ENCODE measurements around the gene ZSCAN10.

DNA sequence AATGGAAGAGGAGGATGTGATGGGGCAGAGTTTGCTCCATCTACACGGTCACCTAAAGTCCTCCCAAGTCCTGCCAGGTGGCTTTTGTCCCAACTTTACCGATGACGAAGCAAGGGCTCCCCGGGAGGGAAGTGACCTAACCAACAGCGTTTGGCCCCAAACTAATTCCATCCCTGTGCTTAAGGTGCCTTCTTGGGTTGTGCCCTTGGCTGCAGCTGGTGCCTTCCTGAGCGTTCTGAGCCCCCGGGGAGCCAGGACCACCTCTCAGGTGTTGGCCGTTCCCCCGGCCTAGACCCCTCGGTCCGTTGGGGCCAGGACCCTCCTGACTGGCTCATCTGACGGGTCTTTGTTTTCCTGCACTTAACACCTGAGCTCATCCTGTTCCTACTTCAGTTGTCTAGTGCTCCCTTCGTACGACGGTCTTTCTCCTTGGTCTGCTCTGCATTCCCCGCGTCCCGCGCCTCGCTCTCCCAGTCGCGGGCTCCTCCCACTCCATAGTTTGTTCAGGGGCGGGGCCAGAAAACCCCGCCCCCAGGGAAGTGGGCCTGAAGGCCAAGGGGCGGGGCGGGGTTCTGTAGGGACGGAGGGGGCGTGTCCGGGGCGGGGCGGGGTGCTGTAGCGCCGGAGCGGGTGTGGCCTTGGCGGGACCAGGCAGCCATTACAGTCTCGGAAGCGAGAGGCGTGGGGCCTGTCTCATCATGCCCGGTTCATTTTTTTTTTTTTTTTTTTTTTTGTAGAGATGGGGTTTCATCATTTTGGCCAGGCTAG, 822 bp upstream of the ZSCAN10 start:
- TF ChIP-seq, protein P1, sequence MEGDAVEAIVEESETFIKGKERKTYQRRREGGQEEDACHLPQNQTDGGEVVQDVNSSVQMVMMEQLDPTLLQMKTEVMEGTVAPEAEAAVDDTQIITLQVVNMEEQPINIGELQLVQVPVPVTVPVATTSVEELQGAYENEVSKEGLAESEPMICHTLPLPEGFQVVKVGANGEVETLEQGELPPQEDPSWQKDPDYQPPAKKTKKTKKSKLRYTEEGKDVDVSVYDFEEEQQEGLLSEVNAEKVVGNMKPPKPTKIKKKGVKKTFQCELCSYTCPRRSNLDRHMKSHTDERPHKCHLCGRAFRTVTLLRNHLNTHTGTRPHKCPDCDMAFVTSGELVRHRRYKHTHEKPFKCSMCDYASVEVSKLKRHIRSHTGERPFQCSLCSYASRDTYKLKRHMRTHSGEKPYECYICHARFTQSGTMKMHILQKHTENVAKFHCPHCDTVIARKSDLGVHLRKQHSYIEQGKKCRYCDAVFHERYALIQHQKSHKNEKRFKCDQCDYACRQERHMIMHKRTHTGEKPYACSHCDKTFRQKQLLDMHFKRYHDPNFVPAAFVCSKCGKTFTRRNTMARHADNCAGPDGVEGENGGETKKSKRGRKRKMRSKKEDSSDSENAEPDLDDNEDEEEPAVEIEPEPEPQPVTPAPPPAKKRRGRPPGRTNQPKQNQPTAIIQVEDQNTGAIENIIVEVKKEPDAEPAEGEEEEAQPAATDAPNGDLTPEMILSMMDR (IDR thresholded peaks at IDR 0.05 in 8 of 11, conservative IDR thresholded peaks at IDR 0.05 in 3 of 11), result peak in 2 of 11 experiments; percentile 20 to 23
- peak; percentile 18 to 69 (median 59) for TF ChIP-seq POLR2AphosphoS5 (IDR thresholded peaks at IDR 0.05)
- TF ChIP-seq POLR2A (IDR thresholded peaks at IDR 0.05), result no peak

All from spleen (tissue), 7 donors.